ENCODE data around the gene ADGRF1.
"Not testable (repeated sequence)": the region's sequence is repeated elsewhere in the genome, so short reads cannot be mapped to it uniquely, and the experiment has no call there.

Gene ADGRF1

DNA sequence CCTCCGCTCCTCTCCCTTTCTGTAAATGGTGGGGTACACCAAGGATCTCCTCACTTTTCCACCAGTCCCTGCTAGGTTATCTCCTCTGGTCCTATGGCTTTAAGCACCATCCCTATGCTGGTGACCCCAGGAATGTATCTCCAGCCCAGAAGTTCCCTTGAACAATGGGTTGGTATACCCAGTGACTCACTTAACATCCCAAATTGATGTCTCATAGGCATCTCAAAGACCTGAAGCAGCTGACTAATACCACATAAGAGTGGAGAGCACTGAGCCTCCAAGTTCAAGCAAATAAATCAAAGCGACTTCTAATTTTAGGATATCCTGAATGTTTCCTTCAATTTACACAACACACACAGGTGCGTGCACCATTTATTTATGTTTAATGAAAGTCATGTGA lies 48.3 kb downstream of the ADGRF1 start:
- H3K4me1 ChIP-seq: peaks cover 24% of the 10 kb centered on the region
- no peak overlapping the region for H3K4me2 ChIP-seq (ENCODE audit: low read length)
- no peak overlapping the region for H3K9ac ChIP-seq
- H2AFZ ChIP-seq: no peak overlapping the region
- H3K36me3 ChIP-seq (ENCODE audit: control insufficient read depth, insufficient read depth, low read length): no peaks in the 10 kb centered on the region
- H3K4me3 ChIP-seq (ENCODE audit: low read depth, low read length): no peak overlapping the region
- no peak overlapping the region for H3K27ac ChIP-seq
- TF ChIP-seq, protein P1, sequence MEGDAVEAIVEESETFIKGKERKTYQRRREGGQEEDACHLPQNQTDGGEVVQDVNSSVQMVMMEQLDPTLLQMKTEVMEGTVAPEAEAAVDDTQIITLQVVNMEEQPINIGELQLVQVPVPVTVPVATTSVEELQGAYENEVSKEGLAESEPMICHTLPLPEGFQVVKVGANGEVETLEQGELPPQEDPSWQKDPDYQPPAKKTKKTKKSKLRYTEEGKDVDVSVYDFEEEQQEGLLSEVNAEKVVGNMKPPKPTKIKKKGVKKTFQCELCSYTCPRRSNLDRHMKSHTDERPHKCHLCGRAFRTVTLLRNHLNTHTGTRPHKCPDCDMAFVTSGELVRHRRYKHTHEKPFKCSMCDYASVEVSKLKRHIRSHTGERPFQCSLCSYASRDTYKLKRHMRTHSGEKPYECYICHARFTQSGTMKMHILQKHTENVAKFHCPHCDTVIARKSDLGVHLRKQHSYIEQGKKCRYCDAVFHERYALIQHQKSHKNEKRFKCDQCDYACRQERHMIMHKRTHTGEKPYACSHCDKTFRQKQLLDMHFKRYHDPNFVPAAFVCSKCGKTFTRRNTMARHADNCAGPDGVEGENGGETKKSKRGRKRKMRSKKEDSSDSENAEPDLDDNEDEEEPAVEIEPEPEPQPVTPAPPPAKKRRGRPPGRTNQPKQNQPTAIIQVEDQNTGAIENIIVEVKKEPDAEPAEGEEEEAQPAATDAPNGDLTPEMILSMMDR (IDR thresholded peaks at IDR 0.05): no peak
- no peaks in the 10 kb centered on the region for H3K9me3 ChIP-seq (ENCODE audit: control insufficient read depth, low read length)
- no peaks in the 10 kb centered on the region for H3K79me2 ChIP-seq
- H3K27me3 ChIP-seq (ENCODE audit: control insufficient read depth, insufficient read depth, low read length): no peaks in the 10 kb centered on the region

DNA sequence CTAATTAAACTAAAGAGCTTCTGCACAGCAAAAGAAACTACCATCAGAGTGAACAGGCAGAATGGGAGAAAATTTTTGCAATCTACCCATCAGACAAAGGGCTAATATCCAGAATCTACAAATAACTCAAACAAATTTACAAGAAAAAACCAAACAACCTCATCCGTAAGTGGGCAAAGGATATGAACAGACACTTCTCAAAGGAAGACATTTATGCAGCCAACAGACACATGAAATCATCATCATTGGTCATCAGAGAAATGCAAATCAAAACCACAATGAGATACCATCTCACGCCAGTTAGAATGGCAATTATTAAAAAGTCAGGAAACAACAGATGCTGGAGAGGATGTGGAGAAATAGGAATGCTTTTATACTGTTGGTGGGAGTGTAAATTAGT lies 49.7 kb downstream of the ADGRF1 start:
- H3K27ac ChIP-seq; H3K4me2 ChIP-seq (ENCODE audit: low read length); H3K27me3 ChIP-seq (ENCODE audit: control insufficient read depth, insufficient read depth, low read length); H2AFZ ChIP-seq; H3K4me3 ChIP-seq (ENCODE audit: low read depth, low read length); H3K9ac ChIP-seq; H3K79me2 ChIP-seq; H3K36me3 ChIP-seq (ENCODE audit: control insufficient read depth, insufficient read depth, low read length); H3K9me3 ChIP-seq (ENCODE audit: control insufficient read depth, low read length): not testable (repeated sequence)
- H3K4me1 ChIP-seq: peaks cover 14% of the 10 kb centered on the region

DNA sequence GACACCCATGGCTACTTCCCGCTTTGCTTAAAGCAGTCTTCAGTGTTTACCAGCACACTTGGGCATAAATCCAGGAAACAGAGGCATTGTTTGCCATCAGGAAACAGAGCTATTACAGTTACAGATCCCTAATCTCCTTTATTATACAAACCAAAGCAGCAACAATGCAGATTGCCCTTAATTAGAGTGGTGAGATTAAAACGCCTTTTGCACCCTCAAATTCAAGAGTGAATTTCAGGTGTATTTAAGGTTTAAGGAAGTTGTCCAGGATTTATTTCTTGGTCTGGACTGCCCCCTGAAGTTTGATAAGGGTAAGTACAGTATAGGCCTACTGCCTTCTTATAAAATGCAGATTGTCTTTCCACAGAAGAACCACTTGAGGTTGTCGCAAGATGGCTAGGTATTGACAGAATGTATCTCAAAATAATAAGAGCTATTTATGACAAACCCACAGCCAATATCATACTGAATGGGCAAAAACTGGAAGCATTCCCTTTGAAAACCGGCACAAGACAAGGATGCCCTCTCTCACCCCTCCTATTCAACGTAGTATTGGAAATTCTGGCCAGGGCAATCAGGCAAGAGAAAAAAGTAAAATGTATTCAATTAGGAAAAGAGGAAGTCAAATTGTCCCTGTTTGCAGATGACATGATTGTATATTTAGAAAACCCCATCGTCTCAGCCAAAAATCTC lies 51.2 kb downstream of the ADGRF1 start:
- Histone ChIP-seq H3K4me2 (ENCODE audit: low read length) (peak overlapping the region; percentile 71), H3K27ac (peak overlapping the region; percentile 47), H3K4me1 (peaks cover 14% of the 10 kb centered on the region), H3K4me3 (ENCODE audit: low read depth, low read length) (peak overlapping the region; percentile 39), H2AFZ (peak overlapping the region; percentile 59)
- H3K79me2 ChIP-seq; H3K27me3 ChIP-seq (ENCODE audit: control insufficient read depth, insufficient read depth, low read length); H3K9me3 ChIP-seq (ENCODE audit: control insufficient read depth, low read length); H3K9ac ChIP-seq; H3K36me3 ChIP-seq (ENCODE audit: control insufficient read depth, insufficient read depth, low read length): not testable (repeated sequence)
- TF ChIP-seq, protein P1 (IDR thresholded peaks at IDR 0.05): peak; percentile 87

DNA sequence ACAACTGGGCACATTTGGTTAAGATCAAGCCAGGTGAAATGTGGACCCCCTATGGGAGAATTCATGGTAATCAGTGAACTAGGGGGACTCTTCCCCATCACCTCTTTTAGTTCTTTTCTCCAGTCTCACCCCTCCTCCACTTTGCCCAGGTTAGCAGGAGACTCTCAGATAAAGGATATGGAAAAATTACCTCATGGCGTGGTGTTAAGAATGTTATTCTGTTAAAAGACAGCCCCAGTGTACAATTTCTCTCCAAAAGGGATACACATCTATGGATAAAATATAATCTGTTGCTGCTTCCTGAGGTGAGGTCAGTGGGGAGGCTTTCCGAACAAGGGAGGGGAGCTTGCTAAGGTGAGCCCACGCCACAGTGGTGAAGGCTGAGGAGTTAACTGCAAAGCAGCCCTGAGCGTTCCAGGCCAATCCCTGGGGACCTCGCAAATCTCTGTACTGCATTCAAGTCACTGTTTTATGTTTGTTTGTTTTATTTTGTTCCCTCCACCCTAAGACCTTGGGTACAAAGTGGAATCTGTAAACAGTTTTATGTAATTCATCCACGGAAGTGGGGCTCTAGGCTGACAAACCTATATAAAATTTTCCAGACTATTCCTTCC lies 52.0 kb downstream of the ADGRF1 start:
- no peak overlapping the region for H3K4me3 ChIP-seq (ENCODE audit: low read depth, low read length)
- H3K27me3 ChIP-seq (ENCODE audit: control insufficient read depth, insufficient read depth, low read length): no peaks in the 10 kb centered on the region
- H3K4me2 ChIP-seq (ENCODE audit: low read length): peak overlapping the region; percentile 71
- H3K9ac ChIP-seq: no peak overlapping the region
- no peaks in the 10 kb centered on the region for H3K36me3 ChIP-seq (ENCODE audit: control insufficient read depth, insufficient read depth, low read length)
- H3K27ac ChIP-seq: peak overlapping the region; percentile 47
- TF ChIP-seq, protein P1 (IDR thresholded peaks at IDR 0.05): no peak
- H3K4me1 ChIP-seq: peaks cover 14% of the 10 kb centered on the region
- H3K79me2 ChIP-seq: no peaks in the 10 kb centered on the region
- H3K9me3 ChIP-seq (ENCODE audit: control insufficient read depth, low read length): no peaks in the 10 kb centered on the region
- peak overlapping the region; percentile 59 for H2AFZ ChIP-seq

DNA sequence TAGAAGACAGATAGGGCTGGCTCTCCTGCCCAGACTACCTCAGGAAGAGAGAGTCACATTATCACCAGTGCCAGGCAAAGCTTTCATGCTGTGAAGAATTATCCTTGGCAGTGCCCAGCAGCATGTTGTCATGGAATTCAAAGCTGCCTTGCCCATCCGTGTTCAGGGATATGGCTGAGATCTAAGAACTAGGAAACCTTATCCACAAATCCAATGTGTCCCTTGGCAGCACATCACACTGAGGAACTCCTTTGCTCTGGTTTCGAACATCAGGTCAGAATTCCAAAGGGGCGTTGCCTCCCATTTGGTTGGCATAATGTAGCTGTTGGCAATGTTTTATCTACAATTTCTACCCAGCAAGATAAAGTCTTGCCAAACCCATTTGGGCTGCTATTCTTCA lies 52.7 kb downstream of the ADGRF1 start:
- H3K4me3 ChIP-seq (ENCODE audit: low read depth, low read length): no peak overlapping the region
- H3K27ac ChIP-seq: peak overlapping the region; percentile 47
- H3K4me1 ChIP-seq: peaks cover 14% of the 10 kb centered on the region
- H3K4me2 ChIP-seq (ENCODE audit: low read length): no peak overlapping the region
- peak overlapping the region; percentile 59 for H2AFZ ChIP-seq
- no peaks in the 10 kb centered on the region for H3K9me3 ChIP-seq (ENCODE audit: control insufficient read depth, low read length)
- no peak overlapping the region for H3K9ac ChIP-seq
- no peaks in the 10 kb centered on the region for H3K36me3 ChIP-seq (ENCODE audit: control insufficient read depth, insufficient read depth, low read length)
- TF ChIP-seq, protein P1 (IDR thresholded peaks at IDR 0.05): no peak
- H3K79me2 ChIP-seq: no peaks in the 10 kb centered on the region
- no peaks in the 10 kb centered on the region for H3K27me3 ChIP-seq (ENCODE audit: control insufficient read depth, insufficient read depth, low read length)

Data from parathyroid adenoma (tissue), 2 donors.